ENCODE data around the gene FOXO1. TPM values are rescaled to one million over a fixed set of nuclear protein-coding genes. Genes with fewer than 3 reads are reported as not detected.

Gene FOXO1
- polyA plus RNA-seq, 2 donors, result 1.7 to 3.7 TPM

DNA sequence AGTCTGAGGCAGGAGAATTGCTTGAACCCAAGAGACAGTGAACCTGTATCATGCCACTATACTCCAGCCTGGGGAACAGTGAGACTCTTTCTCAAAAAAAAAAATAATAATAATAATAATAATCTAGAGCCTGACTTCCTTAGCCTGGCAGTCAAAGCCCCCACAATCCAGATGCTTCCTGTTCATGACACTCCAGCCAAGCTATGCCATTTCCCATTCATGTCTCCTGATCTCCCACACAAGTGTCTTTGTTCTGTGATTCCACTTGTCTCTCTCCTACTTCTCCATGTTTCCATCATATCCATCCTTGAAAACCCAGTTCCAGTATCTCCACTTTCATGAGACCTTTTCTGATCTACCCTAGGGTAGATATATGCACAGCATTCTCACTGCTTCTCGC is 150.7 kb downstream of the FOXO1 start:
- Histone ChIP-seq H3K36me3 (ENCODE audit: control insufficient read depth in 2 of 2, insufficient read depth in 2 of 2, low read length in 1 of 2) (no peaks in the 10 kb centered on the region), H3K9me3 (ENCODE audit: control insufficient read depth in 2 of 2, insufficient read depth in 1 of 2, low read depth in 1 of 2, low read length in 1 of 2) (no peaks in the 10 kb centered on the region), H3K4me3 (ENCODE audit: low read depth in 1 of 2, low read length in 2 of 2) (no peak overlapping the region), H3K4me1 (ENCODE audit: control insufficient read depth in 2 of 2, insufficient read depth in 2 of 2, low read length in 1 of 2) (peaks cover 0 to 3% of the 10 kb centered on the region in 2 donors), H3K27ac (ENCODE audit: low read depth in 2 of 2, low read length in 1 of 2) (no peak overlapping the region), H3K27me3 (ENCODE audit: control insufficient read depth in 1 of 2, insufficient read depth in 2 of 2, low read length in 2 of 2) (no peaks in the 10 kb centered on the region)
- WGBS, 2 donors, result 90 to 93% methylated on average over 1 of the region's 1 CpG

DNA sequence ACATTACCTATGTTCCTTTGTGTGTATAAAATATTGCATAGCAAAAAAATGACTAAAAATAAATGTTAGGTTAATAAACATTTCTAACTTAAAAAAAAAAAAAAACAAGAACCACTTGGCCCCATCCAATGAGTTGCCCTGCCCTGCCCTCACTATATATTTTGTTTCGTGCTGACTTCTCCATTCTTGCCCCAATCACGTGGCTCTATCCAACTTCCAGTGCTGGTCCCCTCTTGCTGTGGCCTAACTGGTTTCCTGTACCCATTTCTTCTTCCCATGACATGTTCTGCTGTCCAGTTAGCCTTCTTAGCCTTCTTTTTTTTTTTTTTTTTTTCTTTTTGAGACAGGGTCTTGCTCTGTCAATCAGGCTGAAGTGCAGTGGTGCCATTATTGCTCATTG is 151.6 kb downstream of the FOXO1 start:
- WGBS, 2 donors, result 83 to 87% methylated on average over 2 of the region's 2 CpGs
- no peak overlapping the region for H3K4me3 ChIP-seq (ENCODE audit: low read depth in 1 of 2, low read length in 2 of 2)
- no peaks in the 10 kb centered on the region for H3K9me3 ChIP-seq (ENCODE audit: control insufficient read depth in 2 of 2, insufficient read depth in 1 of 2, low read depth in 1 of 2, low read length in 1 of 2)
- no peaks in the 10 kb centered on the region for H3K36me3 ChIP-seq (ENCODE audit: control insufficient read depth in 2 of 2, insufficient read depth in 2 of 2, low read length in 1 of 2)
- peaks cover 0 to 3% of the 10 kb centered on the region in 2 donors for H3K4me1 ChIP-seq (ENCODE audit: control insufficient read depth in 2 of 2, insufficient read depth in 2 of 2, low read length in 1 of 2)
- no peaks in the 10 kb centered on the region for H3K27me3 ChIP-seq (ENCODE audit: control insufficient read depth in 1 of 2, insufficient read depth in 2 of 2, low read length in 2 of 2)
- H3K27ac ChIP-seq (ENCODE audit: low read depth in 2 of 2, low read length in 1 of 2), result no peak overlapping the region

DNA sequence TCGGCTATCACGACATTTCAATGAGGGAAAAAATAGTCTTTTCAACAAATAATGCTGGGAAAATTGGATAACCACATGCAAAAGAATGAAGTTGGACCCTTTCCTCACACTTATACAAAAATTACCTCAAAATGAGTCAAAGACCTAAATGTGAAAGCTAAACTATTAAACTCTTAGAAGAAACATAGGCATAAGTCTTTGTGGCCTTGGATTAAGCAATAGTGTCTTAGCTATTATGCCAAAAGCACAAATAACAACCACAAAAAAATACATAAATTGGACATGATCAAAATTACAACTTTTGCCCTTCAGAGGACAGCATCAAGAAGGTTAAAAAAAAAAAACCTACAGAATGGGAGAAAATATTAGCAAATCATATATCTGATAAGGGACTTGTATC is 156.6 kb downstream of the FOXO1 start:
- no peak overlapping the region for H3K27ac ChIP-seq (ENCODE audit: low read depth in 2 of 2, low read length in 1 of 2)
- H3K27me3 ChIP-seq (ENCODE audit: control insufficient read depth in 1 of 2, insufficient read depth in 2 of 2, low read length in 2 of 2), result no peaks in the 10 kb centered on the region
- no peaks in the 10 kb centered on the region for H3K36me3 ChIP-seq (ENCODE audit: control insufficient read depth in 2 of 2, insufficient read depth in 2 of 2, low read length in 1 of 2)
- no peaks in the 10 kb centered on the region for H3K4me1 ChIP-seq (ENCODE audit: control insufficient read depth in 2 of 2, insufficient read depth in 2 of 2, low read length in 1 of 2)
- H3K9me3 ChIP-seq (ENCODE audit: control insufficient read depth in 2 of 2, insufficient read depth in 1 of 2, low read depth in 1 of 2, low read length in 1 of 2), result no peaks in the 10 kb centered on the region
- WGBS, 2 donors, result 88 to 92% methylated on average over 2 of the region's 2 CpGs
- H3K4me3 ChIP-seq (ENCODE audit: low read depth in 1 of 2, low read length in 2 of 2), result no peak overlapping the region

DNA sequence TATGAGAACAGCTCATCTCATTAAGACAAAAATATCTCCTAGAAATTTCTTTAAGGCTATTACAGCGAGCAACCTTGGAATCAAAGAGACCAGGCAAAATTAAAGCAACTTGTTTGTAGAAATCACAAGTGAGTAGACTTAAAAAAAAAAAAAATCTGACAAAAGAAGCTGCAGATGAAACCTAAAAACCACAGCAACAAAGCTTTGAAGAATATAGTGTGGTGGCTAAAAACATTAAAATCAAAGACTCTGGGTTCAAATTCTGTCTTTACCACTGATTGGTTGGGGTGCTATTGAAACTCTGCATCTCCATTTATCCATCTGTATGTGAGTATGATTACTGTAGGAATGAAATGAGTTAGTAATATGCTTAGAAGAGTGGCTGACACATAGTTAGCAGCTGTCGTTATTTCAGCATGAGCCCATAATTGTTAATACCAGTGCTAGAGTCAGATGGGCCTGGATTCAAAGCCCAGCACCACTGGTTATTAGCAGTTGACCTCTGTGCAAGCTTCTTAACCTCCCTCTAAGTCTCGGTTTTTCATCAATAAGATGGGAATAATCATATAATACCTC is 157.6 kb downstream of the FOXO1 start:
- H3K36me3 ChIP-seq (ENCODE audit: control insufficient read depth in 2 of 2, insufficient read depth in 2 of 2, low read length in 1 of 2), result no peaks in the 10 kb centered on the region
- H3K27me3 ChIP-seq (ENCODE audit: control insufficient read depth in 1 of 2, insufficient read depth in 2 of 2, low read length in 2 of 2), result no peaks in the 10 kb centered on the region
- no peak overlapping the region for H3K4me3 ChIP-seq (ENCODE audit: low read depth in 1 of 2, low read length in 2 of 2)
- 69 to 78% methylated on average over 3 of the region's 3 CpGs for WGBS, 2 donors
- H3K4me1 ChIP-seq (ENCODE audit: control insufficient read depth in 2 of 2, insufficient read depth in 2 of 2, low read length in 1 of 2), result no peaks in the 10 kb centered on the region
- H3K27ac ChIP-seq (ENCODE audit: low read depth in 2 of 2, low read length in 1 of 2), result peak overlapping the region in 1 of 2 donors; percentile 4
- no peaks in the 10 kb centered on the region for H3K9me3 ChIP-seq (ENCODE audit: control insufficient read depth in 2 of 2, insufficient read depth in 1 of 2, low read depth in 1 of 2, low read length in 1 of 2)

DNA sequence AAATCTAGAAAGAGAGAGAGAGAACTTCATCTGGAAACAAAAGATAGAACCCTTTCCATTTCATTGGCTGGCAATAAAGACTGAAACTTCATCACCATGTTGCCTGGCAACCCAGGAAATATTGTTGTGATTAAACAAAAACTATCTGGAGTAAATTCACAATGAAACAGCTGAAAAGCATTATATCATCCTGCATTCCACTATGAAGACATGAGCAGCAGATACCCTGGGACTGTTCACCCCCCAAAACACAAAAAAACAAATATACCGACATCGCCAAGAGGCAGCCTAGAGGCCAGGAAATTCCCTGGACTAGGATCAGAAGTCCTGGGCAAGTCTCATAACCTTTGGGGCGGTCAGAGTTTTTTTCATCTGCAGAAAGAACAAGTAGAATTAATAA is 158.3 kb downstream of the FOXO1 start:
- Histone ChIP-seq H3K4me3 (ENCODE audit: low read depth in 1 of 2, low read length in 2 of 2) (no peak overlapping the region), H3K4me1 (ENCODE audit: control insufficient read depth in 2 of 2, insufficient read depth in 2 of 2, low read length in 1 of 2) (no peaks in the 10 kb centered on the region), H3K36me3 (ENCODE audit: control insufficient read depth in 2 of 2, insufficient read depth in 2 of 2, low read length in 1 of 2) (no peaks in the 10 kb centered on the region), H3K27ac (ENCODE audit: low read depth in 2 of 2, low read length in 1 of 2) (peak overlapping the region in 1 of 2 donors; percentile 4), H3K9me3 (ENCODE audit: control insufficient read depth in 2 of 2, insufficient read depth in 1 of 2, low read depth in 1 of 2, low read length in 1 of 2) (no peaks in the 10 kb centered on the region), H3K27me3 (ENCODE audit: control insufficient read depth in 1 of 2, insufficient read depth in 2 of 2, low read length in 2 of 2) (no peaks in the 10 kb centered on the region)
- WGBS, 2 donors, result 26 to 31% methylated on average over 3 of the region's 3 CpGs

DNA sequence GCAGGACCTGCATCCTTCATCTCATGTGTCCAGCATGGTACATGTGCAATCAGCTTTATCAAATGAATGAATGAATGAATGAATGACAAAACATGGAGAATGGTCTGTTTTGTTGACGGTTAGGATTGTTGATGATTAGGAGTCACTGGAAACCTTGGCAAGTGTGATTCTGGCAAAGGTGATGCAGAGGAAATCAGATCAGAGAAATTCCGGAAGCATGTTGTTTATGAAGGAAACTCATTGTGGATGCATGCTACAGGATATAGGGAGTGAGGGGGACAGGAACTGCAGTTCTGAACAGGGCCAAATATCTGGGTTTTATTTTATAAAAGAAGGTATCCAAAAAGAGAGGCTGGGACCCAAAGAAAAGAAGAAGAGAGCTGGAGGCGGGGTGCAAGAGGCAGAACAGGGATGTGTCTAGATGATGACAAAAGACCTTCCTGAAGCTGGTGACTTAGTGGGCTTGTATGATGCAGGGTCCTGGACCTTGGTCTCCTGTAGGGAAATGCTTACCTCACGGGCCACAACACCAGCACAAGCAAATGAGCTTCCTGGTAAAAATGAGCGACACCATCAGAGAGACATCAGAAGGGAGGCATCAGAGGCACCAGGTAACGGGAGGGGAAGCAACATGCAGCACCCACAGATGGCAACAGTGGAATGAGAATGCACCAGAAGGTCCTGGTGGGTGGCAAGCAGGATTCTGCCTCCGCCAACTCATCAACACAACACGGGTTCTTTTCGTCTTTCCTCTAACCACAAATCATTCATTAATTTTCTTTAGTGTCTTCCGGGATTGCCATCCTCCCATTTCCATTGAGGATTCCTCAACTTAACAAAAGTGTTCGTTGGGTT is 159.6 kb downstream of the FOXO1 start:
- H3K36me3 ChIP-seq (ENCODE audit: control insufficient read depth in 2 of 2, insufficient read depth in 2 of 2, low read length in 1 of 2), result no peaks in the 10 kb centered on the region
- no peaks in the 10 kb centered on the region for H3K27me3 ChIP-seq (ENCODE audit: control insufficient read depth in 1 of 2, insufficient read depth in 2 of 2, low read length in 2 of 2)
- WGBS, 2 donors, result 84 to 92% methylated on average over 11 of the region's 11 CpGs
- no peaks in the 10 kb centered on the region for H3K9me3 ChIP-seq (ENCODE audit: control insufficient read depth in 2 of 2, insufficient read depth in 1 of 2, low read depth in 1 of 2, low read length in 1 of 2)
- H3K4me1 ChIP-seq (ENCODE audit: control insufficient read depth in 2 of 2, insufficient read depth in 2 of 2, low read length in 1 of 2), result no peaks in the 10 kb centered on the region
- no peak overlapping the region for H3K27ac ChIP-seq (ENCODE audit: low read depth in 2 of 2, low read length in 1 of 2)
- H3K4me3 ChIP-seq (ENCODE audit: low read depth in 1 of 2, low read length in 2 of 2), result no peak overlapping the region

Other genes starting within 250 kb of the FOXO1 start
- gene MRPS31, start 104.5 kb upstream of the FOXO1 start, polyA plus RNA-seq, result 10 to 100 TPM; 18.6 to 33.4 TPM
- gene SLC25A15, start 123.0 kb upstream of the FOXO1 start, polyA plus RNA-seq, result 1 to 10 TPM in 1 of 2 donors, under 1 TPM in 1; 0.55 to 3.7 TPM

All from esophagus (tissue), 2 donors.